Epithelial cell of prostate (primary cell): ENCODE data around the gene PIK3CA.
"Not testable (repeated sequence)": the region's sequence is repeated elsewhere in the genome, so short reads cannot be mapped to it uniquely, and the experiment has no call there.

ENCODE experiments used
- DNase-seq: peaks from one replicate; pipeline ENCODE4 v3.0.0-alpha.2; 2011; ENCODE audit warnings: low read depth, low spot score
- H3K27ac ChIP-seq: fragments of 450-650 bp; 2 replicates; pipeline ENCODE4 v1.5.1; 2017; ENCODE audit warnings: mild to moderate bottlenecking

PIK3CA gene

DNA sequence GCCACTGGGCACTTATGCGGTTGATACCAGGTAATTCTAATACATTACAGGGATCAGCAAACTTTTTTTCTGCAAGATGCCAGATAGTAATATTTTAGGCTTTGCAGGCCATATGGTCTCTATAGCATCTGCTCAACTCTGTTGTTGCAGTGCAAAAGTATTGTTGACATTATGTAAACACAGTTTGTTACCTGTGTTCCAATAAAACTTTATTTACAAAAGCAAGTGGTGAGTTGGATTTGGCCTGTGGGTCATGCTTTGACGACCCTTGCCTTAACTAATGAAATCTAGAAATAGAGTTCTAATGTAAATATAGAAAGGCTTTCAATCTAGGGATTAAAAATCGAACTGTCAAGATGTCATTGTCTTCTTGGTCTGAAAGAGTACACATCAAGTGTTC, 44.4 kb downstream of the PIK3CA start:
- no peak overlapping the region for H3K27ac ChIP-seq
- DNase-seq, result no peak

- no peak overlapping the region for H3K27ac ChIP-seq
- DNase-seq, result no peak
Measured at GRCh38 chr3:179194931-179195330, 46.8 kb downstream of the PIK3CA start.

- no peak overlapping the region for H3K27ac ChIP-seq
- no peak for DNase-seq
Measured at GRCh38 chr3:179196098-179196497, 47.9 kb downstream of the PIK3CA start.

GRCh38 chr3:179196700-179197099, 48.5 kb downstream of the PIK3CA start:
- no peak overlapping the region for H3K27ac ChIP-seq
- DNase-seq, result no peak

DNA sequence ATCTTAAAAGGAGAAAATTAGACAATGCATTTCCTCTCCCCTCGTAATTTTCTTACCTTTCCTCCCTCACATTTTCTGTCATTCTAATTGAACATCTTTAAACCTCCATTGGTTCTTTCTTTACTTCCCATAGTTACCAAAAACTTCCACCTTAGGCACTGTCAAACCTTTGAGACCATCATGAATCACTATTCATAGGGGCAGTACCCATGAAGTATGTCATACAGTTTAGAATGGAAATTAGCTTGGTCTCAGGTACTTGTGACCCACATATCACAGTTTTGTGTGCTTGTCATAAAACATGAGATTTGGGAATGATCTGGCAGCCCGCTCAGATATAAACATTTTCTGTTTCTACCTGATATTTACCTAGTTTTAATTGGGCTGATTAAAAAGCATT, 52.6 kb downstream of the PIK3CA start:
- no peak overlapping the region for H3K27ac ChIP-seq
- no peak for DNase-seq

DNA sequence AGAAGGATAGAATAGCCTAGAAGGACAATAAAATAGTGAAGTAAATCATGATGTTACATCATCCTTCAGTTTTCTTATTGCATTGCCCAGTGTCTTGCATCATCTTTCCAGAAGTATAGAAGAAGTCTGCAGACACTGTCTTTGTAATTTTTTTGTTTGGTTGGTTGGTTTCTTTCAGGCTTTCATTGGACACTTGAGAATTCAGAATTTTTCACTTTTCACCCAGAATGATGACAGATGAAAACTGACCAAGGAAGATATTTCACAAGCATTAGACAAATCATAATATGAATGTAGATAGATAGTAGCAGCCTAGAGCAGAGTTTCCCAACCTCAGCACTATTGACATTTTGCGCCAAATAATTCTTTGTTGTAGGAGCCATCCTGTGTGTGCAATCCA, 67.4 kb downstream of the PIK3CA start:
- peak overlapping the region; percentile 19 for H3K27ac ChIP-seq
- DNase-seq, result not testable (repeated sequence)

- not testable (repeated sequence) for DNase-seq
Measured at GRCh38 chr3:179218213-179218612, 70.1 kb downstream of the PIK3CA start.

GRCh38 chr3:179223548-179223947, 75.4 kb downstream of the PIK3CA start:
- DNase-seq, result no peak
- H3K27ac ChIP-seq, result no peak overlapping the region

More at GRCh38 chr3:179218213-179218612, 70.1 kb downstream of the PIK3CA start:
- H3K27ac ChIP-seq, result not testable (repeated sequence)

DNA sequence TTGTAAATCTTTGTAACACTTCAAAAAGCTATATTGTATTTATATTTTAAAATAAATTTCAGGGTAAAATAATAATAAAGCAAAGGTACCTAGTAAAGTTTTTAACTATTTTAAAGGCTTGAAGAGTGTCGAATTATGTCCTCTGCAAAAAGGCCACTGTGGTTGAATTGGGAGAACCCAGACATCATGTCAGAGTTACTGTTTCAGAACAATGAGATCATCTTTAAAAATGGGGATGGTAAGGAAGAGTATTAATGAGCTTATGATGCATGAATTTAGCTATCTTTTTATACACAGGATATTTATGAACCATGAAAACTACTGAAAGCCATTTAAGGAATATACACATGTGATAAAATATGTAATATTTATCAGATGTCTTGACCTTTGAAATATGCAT, 76.4 kb downstream of the PIK3CA start:
- no peak overlapping the region for H3K27ac ChIP-seq
- DNase-seq, result no peak

GRCh38 chr3:179227349-179227748, 79.2 kb downstream of the PIK3CA start:
- peak; percentile 10 for DNase-seq
- H3K27ac ChIP-seq, result peak overlapping the region; percentile 6

DNA sequence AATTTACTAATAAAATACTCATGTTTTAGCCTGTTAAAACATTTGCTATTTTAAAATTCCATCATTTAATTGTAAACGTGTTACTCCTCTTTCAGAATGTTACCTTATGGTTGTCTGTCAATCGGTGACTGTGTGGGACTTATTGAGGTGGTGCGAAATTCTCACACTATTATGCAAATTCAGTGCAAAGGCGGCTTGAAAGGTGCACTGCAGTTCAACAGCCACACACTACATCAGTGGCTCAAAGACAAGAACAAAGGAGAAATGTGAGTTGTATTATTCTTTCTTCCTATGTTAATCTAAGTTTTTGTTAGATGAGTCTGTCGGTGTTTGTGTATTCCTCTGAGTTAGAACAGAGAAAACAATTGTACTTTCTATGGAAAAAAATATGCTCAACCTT, 81.0 kb downstream of the PIK3CA start:
- DNase-seq, result no peak
- H3K27ac ChIP-seq, result no peak overlapping the region

DNA sequence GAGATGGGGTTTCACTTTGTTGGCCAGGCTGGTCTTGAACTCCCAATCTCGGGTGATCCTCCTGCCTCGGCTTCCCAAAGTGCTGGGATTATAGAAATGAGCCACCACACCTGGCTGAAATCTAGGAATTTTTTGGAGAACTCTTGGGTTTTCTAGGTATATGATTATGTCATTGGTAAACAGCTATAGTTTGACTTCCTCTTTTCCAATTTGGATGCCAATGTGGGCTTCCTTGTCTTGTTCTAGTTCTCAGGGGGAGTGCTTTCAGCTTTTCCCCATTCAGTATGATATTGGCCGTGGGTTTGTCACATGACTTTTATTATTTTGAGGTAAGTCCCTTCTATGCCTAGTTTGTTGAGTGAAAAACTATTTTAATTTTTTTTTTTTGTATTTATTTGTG, 84.9 kb downstream of the PIK3CA start:
- no peak overlapping the region for H3K27ac ChIP-seq
- DNase-seq, result no peak

- no peak for DNase-seq
- H3K27ac ChIP-seq, result no peak overlapping the region
Measured at GRCh38 chr3:179234199-179234598, 86.0 kb downstream of the PIK3CA start.

GRCh38 chr3:179236669-179237301, 88.6 kb downstream of the PIK3CA start:
- no peak for DNase-seq
- no peak overlapping the region for H3K27ac ChIP-seq

DNA sequence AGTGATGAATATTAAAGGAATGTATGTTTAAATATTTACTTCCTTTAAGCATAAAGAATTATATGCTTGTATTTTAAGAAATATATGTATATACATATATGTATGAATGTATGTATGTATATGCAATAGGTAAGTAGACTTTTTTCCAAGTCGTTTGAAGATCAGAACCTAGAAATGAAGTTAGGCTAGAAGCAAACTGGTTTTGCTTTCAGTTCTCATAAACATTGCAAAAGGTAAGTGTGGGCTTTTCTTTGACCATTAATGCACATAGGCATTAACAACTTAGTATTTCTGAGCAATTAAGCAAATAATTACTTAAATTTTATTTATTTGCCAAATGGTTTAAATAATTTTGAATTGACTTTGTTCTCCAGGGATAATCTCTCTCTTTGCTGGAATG, 92.1 kb downstream of the PIK3CA start:
- DNase-seq, H3K27ac ChIP-seq: not testable (repeated sequence)

GRCh38 chr3:179242859-179243258, 94.7 kb downstream of the PIK3CA start:
- not testable (repeated sequence) for DNase-seq, H3K27ac ChIP-seq

GRCh38 chr3:179244878-179245277, 96.7 kb downstream of the PIK3CA start:
- DNase-seq, result no peak
- H3K27ac ChIP-seq, result no peak overlapping the region

DNA sequence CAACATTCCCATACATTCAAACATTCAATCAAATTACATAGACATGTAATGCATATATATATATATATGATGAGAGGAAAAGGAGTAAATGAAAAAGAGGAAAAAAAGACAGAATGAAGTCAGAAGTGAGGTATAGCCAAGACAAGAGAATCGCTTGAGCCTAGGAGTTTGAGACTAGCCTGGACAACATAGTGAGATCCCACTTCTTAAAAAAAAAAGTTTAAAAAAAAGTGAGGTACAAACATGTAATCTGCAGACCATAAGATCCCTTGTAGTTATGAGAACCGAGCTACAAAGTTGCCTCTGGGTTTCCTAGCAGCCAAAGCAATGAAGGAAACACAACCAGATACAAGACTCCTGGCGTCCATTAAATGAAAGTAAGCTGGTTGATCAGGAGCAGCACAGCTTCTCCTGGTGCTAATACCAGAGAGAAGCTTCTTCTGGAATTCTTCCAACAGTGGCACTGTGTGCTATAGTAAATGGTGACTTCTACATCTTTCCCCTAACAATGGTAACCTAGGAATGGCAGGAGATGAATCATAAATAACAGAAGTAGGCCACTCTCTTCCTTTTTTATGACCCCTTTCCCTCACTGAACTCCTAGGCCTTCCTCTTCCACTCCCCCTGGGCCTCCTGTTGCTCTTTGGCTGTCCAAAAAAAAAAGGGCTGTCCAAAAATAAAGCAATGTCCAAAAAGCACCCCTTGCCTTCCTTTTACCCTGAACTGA, 99.3 kb downstream of the PIK3CA start:
- H3K27ac ChIP-seq, result no peak overlapping the region
- DNase-seq, result no peak

GRCh38 chr3:179250803-179251476, 102.8 kb downstream of the PIK3CA start, which contains the start of gene KCNMB3:
Gene KCNMB3, minus strand, starts transcription at chr3:179251114. Its CDS starts 124 bp downstream, at chr3:179250990.
- no peak for DNase-seq

DNA sequence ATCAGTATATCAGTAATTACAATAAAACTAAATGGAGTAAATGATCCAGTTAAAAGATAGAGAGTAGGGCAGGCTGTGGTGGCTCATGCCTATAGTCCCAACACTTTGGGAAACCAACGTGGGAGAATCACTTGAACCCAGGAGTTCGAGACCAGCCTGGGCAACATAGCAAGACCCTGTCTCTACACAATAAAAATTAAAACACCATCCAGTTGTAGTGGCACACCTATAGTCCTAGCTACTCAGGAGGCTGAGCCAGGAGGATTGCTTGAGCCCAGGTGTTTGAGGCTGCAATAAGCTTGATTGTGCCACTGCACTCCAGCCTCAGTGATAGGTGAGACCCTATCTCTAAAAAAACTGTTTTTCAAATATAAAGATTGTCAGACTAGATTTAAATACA, 108.7 kb downstream of the PIK3CA start:
- DNase-seq, result no peak
- no peak overlapping the region for H3K27ac ChIP-seq

More at GRCh38 chr3:179250803-179251476, 102.8 kb downstream of the PIK3CA start, which contains the start of gene KCNMB3:
- no peak within 1 kb of the TSS for H3K27ac ChIP-seq

DNA sequence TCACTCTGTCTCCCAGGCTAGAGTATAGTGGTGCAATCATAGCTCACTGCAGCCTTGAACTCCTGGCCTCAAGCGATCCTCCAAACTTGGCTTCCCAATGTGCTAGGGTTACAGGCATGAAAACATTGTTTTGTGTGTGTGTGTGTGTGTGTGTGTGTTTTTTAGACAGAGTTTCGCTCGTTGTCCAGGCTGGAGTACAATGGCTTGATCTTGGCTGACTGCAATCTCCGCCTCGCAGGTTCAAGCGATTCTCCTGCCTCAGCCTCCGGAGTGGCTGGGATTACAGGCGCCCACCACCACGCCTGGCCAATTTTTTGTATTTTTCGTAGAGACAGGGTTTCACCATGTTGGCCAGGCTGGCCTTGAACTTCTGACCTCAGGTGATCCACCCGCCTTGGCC, 109.6 kb downstream of the PIK3CA start:
- H3K27ac ChIP-seq, DNase-seq: not testable (repeated sequence)
